Stimulated activated naive CD4-positive, alpha-beta T cell treated with Interleukin-2 at 50 U/mL for 16 hours (primary cell): Measurements from ENCODE around the gene EIF2AK2.
"Not testable (repeated sequence)": the region's sequence is repeated elsewhere in the genome, so short reads cannot be mapped to it uniquely, and the experiment has no call there.

Source experiments
- DNase-seq: peaks from one replicate; lab custom pipeline; 2025; lab: John Stamatoyannopoulos, UW

The EIF2AK2 gene

DNA sequence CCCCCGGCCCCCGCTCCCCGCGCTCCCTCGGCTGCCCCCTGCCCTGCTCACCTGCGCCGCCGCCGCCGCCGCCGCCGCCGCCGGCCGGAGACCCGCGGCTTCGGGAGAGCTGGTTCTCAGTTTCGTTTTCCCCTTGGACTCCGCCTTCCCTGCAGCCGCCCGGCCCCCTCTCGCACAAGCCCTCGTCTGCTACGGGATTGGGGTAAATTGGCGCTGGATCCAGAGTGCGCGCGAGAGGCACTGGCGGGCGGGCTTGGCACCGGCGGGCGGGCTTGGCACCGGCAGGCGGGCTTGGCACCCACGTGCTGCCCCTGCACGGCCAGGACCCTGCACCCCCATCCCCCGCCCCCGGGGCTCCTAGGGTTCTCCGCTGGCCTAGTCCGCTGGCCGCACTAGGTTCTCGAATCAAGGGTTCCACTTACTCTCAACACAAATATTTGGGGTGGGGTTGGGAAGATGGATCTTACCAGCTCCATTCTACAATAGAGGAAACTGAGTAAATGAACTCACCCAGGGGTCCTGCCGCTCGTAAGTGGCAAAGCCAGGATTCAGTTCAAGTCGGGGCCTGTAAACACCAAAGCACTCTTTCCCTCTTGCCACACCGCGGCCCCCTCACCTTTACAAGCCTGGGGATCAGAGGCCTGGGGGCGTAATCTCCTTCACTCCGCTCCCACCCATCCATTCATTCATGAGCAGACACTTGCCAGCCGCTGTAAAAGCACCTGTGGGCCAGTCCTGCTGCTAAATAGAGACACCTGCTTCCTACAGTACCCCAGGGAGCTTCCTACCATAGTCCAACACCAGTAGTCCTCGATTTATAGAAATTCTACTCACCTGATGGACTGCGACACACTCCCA is at the start of gene EIF2AK2:
EIF2AK2 (minus strand) TSS at position 124 of the 858 bp plus-strand sequence. CDS start 9,174 bp downstream, outside the sequence.
- peak; percentile 77 for DNase-seq

DNA sequence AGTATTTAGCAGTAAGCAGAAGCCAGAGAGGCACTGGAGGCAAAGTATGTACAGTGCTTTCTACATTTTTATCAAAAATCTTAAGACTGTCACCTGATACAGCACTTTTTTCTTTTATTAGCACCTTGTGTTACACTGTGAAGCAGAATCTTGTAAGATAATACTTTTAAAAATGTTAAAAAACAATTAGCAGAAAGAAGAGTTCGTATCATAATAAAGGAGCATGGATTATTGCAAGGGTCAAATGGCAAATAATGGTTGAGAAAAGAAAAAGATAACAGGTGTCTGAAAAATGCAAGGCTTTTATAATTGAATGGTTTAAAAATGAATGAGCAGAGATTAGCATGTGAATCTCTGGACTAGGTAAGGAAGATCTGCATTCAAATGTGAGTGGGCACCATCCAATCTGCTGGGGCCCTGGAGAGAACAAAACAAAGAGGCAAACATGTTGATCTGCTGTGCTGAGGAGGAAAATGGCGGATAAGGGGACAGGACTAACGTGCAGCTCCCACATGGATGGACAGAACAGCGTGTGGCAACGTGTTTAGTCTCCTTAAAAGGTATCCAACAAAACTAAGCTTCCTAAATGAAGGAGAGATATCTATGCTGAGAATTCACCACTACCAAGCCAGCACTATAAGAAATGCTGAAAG is 49.0 kb upstream of the EIF2AK2 start:
- DNase-seq: no peak

DNA sequence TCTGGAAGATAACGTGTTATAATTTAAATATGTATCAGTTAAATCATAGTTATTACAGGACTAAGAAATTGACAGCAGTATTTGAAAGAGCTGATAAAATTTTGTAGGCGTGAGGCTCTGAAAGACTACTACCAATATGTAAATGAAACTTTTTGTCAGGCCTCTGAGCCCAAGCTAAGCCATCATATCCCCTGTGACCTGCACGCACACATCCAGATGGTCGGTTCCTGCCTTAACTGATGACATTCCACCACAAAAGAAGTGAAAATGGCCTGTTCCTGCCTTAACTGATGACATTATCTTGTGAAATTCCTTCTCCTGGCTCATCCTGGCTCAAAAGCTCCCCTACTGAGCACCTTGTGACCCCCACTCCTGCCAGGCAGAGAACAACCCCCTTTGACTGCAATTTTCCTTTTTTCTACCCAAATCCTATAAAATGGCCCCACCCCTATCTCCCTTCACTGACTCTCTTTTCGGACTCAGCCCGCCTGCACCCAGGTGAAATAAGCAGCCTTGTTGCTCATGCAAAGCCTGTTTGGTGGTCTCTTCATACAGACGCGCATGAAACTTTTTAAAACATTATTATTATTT is 48.4 kb upstream of the EIF2AK2 start:
- DNase-seq: not testable (repeated sequence)

DNA sequence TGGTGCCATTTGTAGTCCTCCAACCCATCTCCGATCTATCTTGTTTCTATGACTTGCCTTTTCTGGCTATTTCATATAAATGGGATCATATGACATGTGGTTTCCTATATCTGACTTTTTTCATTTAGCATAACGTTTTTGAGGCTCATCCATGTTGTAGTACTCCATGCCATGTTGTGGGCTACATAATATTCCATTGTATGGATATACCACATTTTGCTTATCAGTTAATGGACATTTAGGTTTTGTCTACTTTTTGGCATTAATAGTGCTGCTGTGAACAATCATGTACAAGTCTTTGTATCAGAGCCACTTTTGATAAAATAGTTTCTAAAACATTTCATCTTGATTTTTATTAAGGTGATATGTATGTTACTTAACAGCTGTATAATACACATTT is 46.9 kb upstream of the EIF2AK2 start:
- DNase-seq: no peak

DNA sequence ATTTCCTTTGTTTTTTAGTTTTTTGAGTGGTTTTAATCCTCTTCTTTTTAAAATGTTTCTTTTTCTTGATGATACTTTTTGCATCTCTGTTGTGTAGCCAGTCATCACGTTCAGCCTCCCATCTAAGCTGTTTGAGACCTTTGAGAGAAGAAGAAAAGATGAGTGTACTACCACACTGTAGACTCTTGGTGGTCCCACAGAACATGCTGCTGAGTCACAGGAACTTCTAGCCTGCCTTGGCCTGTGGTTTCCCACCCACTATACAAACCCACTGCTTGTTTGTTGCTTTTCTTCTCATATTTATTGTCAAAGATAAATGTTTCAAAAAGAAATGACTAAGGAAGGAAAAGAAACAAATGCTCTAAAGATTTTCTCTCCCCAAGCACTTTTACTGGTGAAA is 45.0 kb upstream of the EIF2AK2 start:
- peak; percentile 7 for DNase-seq

DNA sequence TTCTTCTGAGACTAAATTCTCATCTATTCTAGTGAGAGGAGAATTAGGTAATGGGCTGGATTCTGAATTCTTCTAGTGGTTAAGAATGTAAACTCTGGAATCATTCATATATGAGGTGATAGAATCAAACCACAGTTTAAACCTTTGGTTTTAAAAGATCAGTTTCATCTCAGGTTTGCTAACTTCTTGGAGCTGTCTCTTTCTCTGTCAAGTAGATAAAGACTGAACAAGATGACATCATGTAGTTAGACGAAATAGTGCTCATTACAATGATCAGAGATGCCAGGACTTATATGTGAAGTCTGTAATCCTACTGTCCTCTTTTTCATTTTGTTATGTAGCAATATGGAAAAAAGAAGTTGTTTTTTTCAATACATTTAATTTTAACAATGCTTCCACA is 44.4 kb upstream of the EIF2AK2 start:
- no peak for DNase-seq

DNA sequence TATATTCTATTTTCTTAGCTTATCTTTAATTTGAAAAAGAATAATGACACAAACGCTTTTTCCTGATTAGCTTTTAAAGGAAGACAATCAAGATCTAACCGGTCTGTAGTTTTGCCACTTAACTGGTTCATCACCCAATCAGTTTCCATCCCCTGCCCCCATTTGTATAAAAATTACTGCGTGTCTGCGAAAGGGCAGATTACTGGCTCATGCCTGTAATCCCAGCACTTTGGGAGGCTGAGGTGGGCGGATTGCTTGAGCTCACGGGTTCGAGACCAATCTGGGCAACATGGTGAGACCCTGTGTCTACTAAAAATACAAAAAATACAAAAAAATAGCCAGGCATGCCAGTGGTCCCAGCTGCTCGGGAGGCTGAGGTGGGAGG is 41.9 kb upstream of the EIF2AK2 start:
- DNase-seq: no peak

DNA sequence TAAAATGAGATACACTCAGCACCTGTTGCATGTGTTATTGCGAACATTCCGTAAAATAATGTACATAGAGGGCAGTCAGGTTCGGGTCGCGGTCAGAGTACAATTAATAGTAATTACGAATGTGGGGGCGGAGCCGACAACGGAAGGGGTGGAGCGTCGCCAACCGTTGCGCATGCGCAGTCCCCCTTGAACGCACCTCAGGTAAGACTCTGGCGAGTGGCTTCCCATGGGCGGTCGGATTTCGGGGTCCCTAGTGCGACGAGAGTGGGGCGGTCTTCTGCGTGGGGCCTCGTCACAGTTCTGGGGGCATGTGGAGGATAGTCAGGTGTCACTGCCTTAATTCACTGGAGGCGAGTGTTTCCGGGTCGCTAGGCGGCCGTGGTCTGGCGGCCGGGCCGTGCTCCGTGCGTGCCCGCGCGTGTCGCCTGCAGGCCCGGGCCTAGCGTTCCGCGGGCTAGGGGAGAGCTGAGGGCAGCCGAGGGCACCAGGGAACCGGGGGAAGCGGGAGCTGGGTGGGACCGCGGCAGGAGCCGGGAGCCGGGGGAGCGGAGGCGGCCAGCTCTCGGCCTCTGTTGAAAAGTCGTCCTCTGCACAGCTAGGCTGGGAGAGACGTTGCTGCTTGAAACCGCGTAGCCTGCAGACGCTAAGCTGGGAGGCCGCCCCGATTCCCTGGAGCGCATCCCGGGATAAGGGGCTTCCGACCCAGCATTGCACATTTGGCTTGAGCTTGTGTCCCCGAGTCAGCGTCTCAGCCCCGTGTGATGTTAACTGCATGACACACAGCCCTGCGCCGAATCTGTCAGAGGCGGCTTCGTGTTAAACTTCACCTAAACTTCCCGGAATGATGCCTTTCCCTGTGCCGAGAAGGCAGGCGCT is 39.8 kb upstream of the EIF2AK2 start, which contains the start of gene CEBPZOS:
CEBPZOS (plus strand) TSS at position 177 of the 876 bp plus-strand sequence. CDS start 3,209 bp downstream, outside the sequence.
- DNase-seq: peak; percentile 80

DNA sequence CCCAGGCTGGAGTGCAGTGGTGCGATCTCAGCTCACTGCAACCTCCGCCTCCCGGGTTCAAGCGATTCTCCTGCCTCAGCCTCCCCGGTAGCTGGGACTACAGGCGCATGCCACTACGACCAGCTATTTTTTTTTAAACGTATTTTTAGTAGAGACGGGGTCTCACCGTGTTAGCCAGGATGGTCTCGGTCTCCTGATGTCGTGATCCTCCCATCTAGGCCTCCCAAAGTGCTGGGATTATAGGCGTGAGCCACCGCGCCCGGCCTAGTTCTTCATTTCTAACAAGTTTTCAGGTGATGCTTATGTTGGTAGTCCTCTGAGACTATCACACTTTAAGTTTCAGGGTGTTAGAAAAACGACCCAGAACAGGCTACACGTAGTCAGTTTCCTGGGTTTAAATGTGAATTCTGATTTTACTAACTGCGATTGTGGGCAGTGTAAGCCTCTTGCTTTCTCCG is 39.1 kb upstream of the EIF2AK2 start:
- DNase-seq: not testable (repeated sequence)

DNA sequence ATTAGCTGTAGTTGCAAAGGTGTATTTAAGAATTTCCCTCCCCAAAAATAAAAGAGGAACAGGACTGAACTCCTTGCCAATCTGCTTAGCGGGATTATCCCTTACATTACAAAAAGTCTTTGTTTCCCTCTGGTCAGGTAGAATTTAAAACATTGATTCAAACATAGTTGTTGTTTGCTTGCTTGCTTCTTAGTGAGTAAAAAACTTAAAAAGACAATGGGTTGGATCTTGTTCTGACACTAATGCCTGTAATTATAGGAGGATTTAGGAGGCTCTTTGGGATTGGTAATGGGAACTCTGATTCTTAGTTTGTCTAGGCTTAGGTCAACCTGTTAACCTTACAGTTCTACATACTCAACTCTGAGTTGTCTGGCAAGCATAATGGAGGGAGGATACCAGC is 35.8 kb upstream of the EIF2AK2 start:
- no peak for DNase-seq

DNA sequence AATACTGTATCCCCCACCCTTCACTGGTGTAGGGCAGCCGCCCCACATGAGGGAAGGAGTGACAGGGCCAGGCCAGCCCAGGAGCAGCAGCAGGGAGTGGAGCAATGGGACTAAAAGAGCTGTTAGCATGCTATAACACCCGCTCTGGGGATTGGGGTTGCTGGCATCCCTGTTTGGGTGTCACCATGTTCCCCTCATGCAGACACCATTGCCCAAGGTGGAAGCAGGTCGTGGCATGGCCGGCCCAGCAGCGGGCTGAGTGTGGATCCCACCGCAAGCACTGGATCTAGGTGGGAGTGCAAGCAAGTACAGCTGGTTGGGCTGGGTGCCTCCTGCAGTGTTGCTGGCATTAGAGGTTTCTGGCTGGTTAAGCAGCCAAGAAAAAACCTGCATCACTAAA is 35.0 kb upstream of the EIF2AK2 start:
- no peak for DNase-seq

DNA sequence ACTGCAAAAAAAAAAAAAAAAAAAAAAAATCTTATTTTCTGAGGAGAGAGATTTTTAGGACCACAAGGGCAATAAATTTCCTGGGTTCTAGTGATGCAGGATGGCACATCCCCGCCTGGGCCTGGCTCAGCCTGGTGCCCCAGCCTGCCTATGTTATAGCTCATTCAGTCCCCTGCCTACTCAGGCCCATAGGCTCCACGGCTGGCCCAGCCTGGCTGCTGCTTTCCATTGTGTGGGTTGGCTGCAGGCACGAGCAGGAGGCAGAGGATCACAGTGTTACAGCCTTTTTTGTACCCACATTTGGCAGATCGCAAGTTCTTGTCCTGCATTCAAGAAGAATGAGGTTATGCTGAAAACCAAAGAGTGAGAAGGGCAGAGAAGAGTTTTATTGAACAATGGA is 34.5 kb upstream of the EIF2AK2 start:
- no peak for DNase-seq

DNA sequence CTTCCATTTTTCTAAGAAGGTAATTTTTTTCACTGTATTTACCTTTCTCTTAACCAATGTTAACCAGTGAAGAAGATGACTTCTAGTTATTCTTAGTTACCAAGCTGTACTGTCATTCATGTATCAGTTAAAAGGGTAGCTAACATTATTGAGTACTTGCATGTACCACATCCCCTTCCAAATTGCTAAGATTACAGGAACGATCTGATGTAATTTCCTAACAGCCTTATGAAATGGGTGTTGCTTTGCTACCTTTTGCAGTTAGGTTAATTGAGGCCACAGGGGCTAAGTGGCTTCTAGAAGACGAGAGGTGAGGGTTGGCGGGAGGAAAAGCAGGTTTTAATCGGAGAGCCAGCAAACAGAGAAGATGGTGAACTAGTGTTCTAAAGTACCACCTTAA is 33.5 kb upstream of the EIF2AK2 start:
- DNase-seq: no peak

DNA sequence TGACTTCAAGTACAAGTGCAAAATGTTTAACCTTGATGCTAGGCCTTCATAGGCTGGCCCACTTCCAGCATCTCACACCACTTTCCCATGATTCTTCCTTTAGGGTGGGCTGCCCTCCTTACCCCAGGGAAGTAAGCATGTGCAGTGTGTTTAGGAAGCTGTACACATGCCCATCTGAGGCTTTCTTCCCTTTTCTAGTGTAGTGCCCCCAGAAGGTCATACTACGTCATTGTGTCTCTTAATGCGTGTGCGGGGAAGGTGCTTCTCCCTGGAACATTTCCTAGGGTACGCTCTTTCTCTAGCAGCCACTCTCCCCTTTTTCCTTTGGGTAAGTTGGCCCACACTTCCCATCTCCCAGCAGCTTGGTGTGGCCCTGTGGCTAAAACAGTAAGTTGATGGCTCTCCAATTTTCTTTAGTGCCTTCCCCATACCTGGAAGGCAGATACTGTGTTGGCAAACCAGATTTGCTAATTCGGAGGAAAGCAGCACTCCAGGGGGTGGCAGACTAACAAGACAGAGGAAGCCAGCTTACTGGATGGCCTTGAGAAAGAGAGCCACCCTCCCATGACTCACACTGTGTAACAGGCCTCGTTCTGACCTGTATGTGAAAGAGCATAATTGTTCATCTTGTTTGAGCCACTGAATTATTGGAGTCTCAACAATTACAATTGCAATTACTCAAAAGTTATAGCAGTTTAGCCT is 32.8 kb upstream of the EIF2AK2 start:
- DNase-seq: no peak

DNA sequence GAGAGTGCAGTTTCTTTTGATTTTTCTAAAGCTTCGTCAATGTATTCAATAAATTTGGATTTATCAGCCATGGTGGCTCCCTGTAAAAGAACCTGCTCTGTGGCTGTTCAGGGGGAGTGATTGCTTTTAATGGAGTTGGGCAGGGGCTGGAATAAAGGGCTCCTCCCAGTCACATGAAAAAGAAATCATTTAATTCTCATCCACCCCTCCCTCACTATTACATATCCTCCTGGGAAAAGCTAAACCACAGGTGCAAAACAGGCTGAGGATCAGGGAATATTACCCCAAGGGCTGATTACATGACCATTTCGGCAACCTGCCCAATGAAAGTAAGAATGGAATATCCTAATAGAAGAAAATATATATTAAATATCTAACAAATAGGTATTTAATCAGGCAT is 31.8 kb upstream of the EIF2AK2 start, which contains the start of gene SULT6B1:
SULT6B1 (minus strand) TSS at position 101 of the 400 bp plus-strand sequence; CDS start at position 71, 30 bp downstream.
- DNase-seq: no peak

DNA sequence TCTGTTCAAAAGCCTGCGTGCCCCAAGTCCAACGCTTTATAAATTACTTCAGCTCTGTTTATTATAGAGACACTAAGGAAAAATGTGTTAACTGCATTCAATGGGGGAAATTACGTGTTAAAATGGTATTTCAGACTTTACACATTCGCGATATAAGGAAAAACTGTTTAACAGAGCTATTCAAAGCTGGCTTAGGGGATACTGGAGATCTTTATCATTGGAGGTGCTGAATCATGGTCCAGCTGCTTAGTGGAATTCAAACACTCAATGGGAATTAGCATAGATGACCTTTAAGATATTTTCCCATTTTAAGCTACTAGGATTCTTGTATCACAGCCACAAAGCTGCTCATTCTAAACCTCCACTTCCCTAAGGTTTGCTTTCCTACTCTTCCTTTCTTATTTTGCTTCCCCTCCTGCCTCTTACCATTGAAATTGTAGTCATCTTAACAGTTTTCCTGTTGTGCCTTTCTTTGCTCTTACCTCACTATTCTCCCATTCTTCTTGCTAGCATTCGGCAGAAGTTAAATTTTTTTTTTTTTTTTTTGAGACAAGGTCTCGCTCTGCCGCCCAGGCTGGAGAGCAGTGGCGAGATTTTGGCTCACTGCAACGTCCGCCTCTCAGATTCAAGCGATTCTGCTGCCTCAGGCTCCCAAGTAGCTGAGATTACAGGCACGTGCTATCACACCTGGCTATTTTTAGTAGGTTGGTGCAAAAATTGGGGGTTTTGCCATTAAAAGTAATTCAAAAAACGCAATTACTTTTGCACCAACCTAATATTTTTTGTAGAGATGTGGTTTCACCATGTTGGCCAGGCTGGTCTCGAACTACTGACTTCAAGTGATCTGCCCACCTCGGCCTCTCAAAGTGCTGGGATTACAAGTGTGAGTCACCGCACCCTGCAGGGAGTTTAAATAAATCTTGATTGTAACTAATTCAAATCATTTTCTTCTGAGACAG is 25.2 kb upstream of the EIF2AK2 start:
- DNase-seq: no peak

DNA sequence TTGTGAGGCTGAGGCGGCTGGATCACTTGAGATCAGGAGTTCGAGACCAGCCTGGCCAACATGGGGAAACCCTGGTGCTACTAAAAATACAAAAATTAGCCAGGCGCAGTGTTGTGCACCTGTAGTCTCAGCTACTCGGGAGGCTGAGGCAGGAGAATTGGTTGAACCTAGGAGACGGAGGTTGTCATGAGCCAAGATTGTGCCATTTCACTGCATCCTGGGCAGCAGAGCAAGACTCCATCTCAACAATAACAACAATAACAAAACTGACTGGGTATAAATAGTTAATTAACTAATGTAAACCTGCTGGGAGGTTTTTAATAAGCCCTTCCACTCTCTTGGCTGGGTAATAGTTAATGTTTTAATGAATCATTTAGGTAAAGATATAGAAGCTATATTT is 23.9 kb upstream of the EIF2AK2 start:
- DNase-seq: no peak

DNA sequence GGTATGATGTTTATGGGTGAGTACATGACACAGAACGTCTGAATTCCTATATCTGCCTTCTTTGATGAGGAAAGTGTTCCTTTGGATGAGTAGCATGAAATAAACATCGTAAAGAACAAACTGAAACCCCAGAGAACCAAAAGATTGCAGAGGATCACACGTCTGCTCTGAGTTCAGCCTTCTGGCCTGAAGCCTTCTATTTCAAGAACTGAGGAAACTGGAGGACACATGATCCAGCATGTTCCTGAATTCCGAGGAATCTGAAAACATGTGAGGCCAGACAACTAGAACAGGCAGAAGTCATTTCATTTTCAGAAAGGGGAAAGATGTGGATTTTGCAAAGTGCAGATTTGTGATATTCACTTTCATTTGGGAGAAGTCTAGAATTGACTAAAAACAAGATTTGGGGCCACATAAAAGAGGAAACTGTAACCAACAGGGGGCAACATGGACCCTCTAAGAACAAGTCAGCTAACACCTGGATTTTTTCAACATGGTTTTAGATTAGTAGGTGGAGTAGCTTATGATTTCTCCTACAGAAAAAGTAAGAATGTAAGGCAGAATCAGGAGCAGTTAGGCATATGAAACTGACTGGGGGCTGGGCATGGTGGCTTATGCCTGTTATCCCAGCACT is 23.3 kb upstream of the EIF2AK2 start:
- no peak for DNase-seq

DNA sequence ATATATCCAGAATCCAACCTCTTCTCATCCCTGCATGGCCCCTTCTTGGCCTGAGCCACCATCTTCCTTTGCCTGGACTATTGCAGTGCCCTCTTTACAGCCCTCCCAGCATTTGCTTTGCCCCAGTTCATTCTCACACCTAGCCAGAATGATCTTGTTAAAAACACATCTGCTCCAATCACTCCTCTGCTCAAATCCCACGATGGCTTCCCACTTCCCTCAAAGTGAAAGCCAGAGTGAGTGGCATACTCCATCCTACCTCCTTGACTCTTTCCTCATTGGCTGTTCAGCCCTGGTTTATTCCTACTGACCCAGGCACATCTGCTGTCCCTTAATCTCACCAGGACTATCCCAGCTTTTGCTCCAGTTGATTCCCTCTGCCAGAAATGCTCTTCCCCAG is 17.0 kb upstream of the EIF2AK2 start:
- no peak for DNase-seq

DNA sequence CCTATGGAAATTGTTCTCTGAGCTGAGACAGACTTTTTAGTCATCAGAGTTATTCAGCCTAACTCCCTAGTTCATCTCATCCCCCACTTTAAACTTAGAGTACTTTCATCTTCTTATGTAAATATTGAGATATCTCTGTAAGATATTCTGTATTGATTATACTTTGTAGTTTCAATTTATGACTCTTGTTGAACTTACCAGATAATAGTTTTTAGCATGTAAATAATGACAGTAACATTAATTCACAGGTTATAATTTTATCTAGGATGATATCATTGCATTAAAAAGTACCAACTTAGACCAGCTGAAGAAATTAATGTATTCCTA is 14.8 kb upstream of the EIF2AK2 start:
- no peak for DNase-seq
